Lower lobe of right lung (tissue), 2 donors: ENCODE measurements around the gene ASS1. TPM values are rescaled to one million over a fixed set of nuclear protein-coding genes. Genes with fewer than 3 reads are reported as not detected.
A peak's percentile ranks its signal among the peaks of the same experiment; 100 is the strongest.

Source experiments
- ATAC-seq, 2 donors: fragments of 200-7000 bp; cut with Tn5 transposase; one replicate each; pipeline ENCODE4 v1.9.1; 2020 to 2022; ENCODE audit warnings: mild to moderate bottlenecking in 2 of 2, moderate library complexity in 2 of 2
- DNase-seq: peaks from one replicate; pipeline ENCODE4 v3.0.0-alpha.2; 2020
- H3K27ac ChIP-seq: fragments of 200-600 bp; one replicate; pipeline ENCODE4 v1.8.0; 2022
- H3K27me3 ChIP-seq: fragments of 200-600 bp; one replicate; pipeline ENCODE4 v1.8.0; 2022; ENCODE audit warnings: low read depth
- H3K36me3 ChIP-seq: fragments of 200-600 bp; one replicate; pipeline ENCODE4 v1.8.0; 2022; ENCODE audit warnings: mild to moderate bottlenecking
- H3K4me1 ChIP-seq: fragments of 200-600 bp; one replicate; pipeline ENCODE4 v1.8.0; 2022
- H3K4me3 ChIP-seq: fragments of 200-600 bp; one replicate; pipeline ENCODE4 v1.8.0; 2022; ENCODE audit warnings: mild to moderate bottlenecking
- H3K9me3 ChIP-seq: fragments of 200-600 bp; one replicate; pipeline ENCODE4 v1.8.0; 2022
- CTCF ChIP-seq: fragments of 200-600 bp; IDR thresholded peaks from one replicate; pipeline ENCODE4 v1.8.0; 2022; ENCODE audit warnings: antibody characterized with exemption, mild to moderate bottlenecking
- intact Hi-C: fragments of 100-400 bp; cut with DNase I; formaldehyde crosslinking; loops from one replicate; pipeline ENCODE4 v1.11.0; 2022
- total RNA-seq: library from RNA; stranded (reverse); fragmentation: NEBNext Ultra II Directional; extraction: Animal tissue kit (Norgen Biotek cat#: 25700); gene quantifications from one replicate; pipeline ENCODE4 v1.2.1, GENCODE V29; 2021
- donor health status: DM: no; HTN: yes; CAD: no; lungs with severe emphysema.

Gene ASS1
- total RNA-seq, 1 donor from 2014 or later, result 75.2 TPM

GRCh38 chr9:130448771-130449603 is 4.2 kb downstream of the ASS1 start:
- DNase-seq (no peak), ATAC-seq (no peak)
- no peaks in the 10 kb centered on the region for H3K9me3 ChIP-seq
- H3K36me3 ChIP-seq, result no peaks in the 10 kb centered on the region
- TF ChIP-seq CTCF, result no peak
- no peak overlapping the region for H3K27ac ChIP-seq
- peaks cover 86% of the 10 kb centered on the region for H3K4me1 ChIP-seq
- intact Hi-C loops, result no loop called here
- H3K27me3 ChIP-seq, result peaks cover 15% of the 10 kb centered on the region
- no peak overlapping the region for H3K4me3 ChIP-seq

GRCh38 chr9:130450344-130451003 is 5.7 kb downstream of the ASS1 start:
- ATAC-seq (no peak), DNase-seq (no peak)
- Histone ChIP-seq H3K9me3 (no peaks in the 10 kb centered on the region), H3K4me3 (no peak overlapping the region), H3K27me3 (peaks cover 2% of the 10 kb centered on the region), H3K27ac (peak overlapping the region; percentile 72), H3K4me1 (peaks cover 76% of the 10 kb centered on the region), H3K36me3 (no peaks in the 10 kb centered on the region)
- no peak for TF ChIP-seq CTCF
- intact Hi-C loops, result no loop called here

GRCh38 chr9:130451004-130451390 is 6.2 kb downstream of the ASS1 start:
- H3K27ac ChIP-seq, result peak overlapping the region; percentile 72

GRCh38 chr9:130451509-130452388 is 7.0 kb downstream of the ASS1 start:
- Histone ChIP-seq H3K36me3 (no peaks in the 10 kb centered on the region), H3K4me3 (peak overlapping the region; percentile 17), H3K4me1 (peaks cover 64% of the 10 kb centered on the region), H3K9me3 (no peaks in the 10 kb centered on the region), H3K27me3 (no peaks in the 10 kb centered on the region), H3K27ac (peak overlapping the region; percentile 72)
- peak; percentile 43 for TF ChIP-seq CTCF
- ATAC-seq (peak; percentile 77 to 81), DNase-seq (peak; percentile 86)
- intact Hi-C loops, result no loop called here

More at GRCh38 chr9:130451004-130451390, 6.2 kb downstream of the ASS1 start:
- intact Hi-C loops, result no loop called here
- ATAC-seq (no peak), DNase-seq (no peak)
- H3K36me3 ChIP-seq, result no peaks in the 10 kb centered on the region
- peaks cover 71% of the 10 kb centered on the region for H3K4me1 ChIP-seq
- no peak for TF ChIP-seq CTCF
- no peaks in the 10 kb centered on the region for H3K9me3 ChIP-seq
- H3K27me3 ChIP-seq, result no peaks in the 10 kb centered on the region
- no peak overlapping the region for H3K4me3 ChIP-seq

GRCh38 chr9:130452835-130453234 is 8.1 kb downstream of the ASS1 start:
- intact Hi-C loops, result no loop called here
- TF ChIP-seq CTCF, result no peak
- DNase-seq, result no peak
- Histone ChIP-seq H3K27me3 (no peaks in the 10 kb centered on the region), H3K4me3 (no peak overlapping the region), H3K36me3 (no peaks in the 10 kb centered on the region), H3K9me3 (no peaks in the 10 kb centered on the region), H3K4me1 (peaks cover 53% of the 10 kb centered on the region), H3K27ac (no peak overlapping the region)
- no peak for ATAC-seq
